GM21619 (cell line): ENCODE data around the gene SMPDL3A.
A peak's percentile ranks its signal among the peaks of the same experiment; 100 is the strongest.

ENCODE experiments used
- ATAC-seq: cut with Tn5 transposase; IDR thresholded peaks from one replicate; pipeline ENCODE4 v1.9.1; 2021; ENCODE audit not compliant: unreplicated experiment

SMPDL3A gene

DNA sequence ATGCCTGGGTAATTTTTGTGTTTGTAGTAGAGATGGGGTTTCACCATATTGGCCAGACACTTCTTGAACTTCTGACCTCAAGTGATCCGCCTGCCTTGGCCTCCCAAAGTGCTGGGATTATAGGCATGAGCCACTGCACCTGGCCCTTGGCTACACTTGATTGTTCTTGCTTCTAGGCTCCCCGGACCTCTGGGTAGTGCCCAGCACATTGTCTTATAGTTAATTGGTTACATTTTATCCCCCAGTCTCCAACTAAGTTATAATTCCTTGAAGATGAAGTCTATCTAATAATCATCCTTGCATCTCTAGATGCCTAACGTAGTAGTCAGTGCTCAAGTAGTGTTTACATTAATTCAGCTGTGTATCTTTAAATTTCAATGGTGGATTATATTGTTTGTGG is 11.8 kb downstream of the SMPDL3A start:
- ATAC-seq, result no peak

DNA sequence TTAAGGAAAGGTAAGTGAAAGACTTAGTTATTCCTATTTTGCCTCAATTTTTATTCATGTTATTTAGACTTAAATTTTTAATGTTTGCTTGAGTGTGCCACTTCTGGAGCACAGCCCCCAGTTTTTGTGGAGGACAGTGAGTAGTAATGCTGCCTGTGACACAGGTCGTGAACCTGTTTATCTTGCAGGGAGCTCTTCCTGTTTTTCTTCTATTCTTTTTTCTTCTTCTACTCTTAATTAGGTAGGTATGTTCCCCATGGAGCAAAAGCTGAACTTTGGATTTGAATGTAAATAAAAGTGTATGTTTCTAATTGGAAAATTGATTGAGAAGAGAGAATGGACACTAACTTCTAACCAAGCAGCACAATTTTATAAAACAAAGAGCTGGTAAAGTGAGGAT is 12.3 kb downstream of the SMPDL3A start:
- ATAC-seq, result no peak

DNA sequence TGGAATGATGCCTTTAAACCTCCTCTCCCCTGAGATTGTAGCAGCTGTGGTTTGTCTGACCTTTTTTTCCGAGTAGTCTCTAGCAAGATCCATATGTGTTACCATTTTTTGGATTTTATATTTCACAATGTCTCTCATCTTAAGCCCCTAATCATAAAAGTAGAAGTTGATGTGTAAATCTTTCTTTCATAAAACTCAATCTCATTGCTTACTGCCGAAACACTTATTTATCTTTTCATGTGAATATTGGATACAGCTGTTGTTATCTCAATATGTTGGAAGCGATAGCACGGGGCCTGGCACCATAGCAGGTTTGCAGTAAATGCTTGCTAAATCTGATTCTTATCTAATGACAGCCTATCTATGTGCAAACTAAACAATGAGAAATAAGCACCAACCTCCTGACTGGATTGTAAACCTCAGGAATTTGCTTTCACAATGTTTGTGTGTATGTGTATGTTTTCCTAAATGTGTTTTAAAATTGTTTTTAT is 14.2 kb downstream of the SMPDL3A start:
- no peak for ATAC-seq

DNA sequence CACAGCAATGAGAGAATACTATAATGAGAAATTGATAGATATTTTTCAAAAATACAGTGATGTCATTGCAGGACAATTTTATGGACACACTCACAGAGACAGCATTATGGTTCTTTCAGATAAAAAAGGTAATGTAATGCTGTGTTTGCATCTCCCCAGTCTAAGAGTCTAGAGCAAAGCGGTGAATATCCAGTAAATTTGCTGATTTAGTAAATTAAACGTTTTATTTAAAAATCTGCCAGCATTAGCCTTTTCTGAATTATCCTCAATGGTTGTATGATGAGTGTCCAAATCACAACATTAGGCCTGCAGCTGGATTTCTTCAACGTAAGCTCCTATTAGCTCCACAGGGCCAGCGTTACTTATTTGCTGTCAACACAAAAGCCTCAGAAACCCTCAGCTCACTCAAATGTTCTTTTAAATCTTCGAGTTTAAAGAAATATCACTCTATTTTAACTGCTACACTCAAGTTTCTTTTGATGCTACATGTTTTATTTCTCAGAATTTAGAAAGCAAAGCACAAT is 16.0 kb downstream of the SMPDL3A start:
- ATAC-seq, result no peak

DNA sequence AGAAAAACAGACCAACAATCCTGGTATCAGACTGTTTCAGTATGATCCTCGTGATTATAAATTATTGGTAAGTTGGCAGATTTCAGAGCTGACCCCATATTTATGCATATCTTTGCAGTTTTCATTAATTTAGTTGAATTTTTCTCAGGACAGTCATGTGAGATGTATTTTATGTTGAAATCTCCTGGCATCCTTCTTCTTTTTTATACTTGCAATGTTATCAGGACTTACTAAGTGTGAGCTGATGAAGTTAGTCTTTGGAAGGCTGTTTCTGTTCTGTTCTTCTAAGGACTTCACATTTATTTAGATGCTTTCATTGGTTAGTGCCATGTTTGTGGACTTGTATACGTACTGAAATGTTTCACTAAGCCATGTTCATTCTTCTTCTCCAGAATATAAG is 17.2 kb downstream of the SMPDL3A start:
- no peak for ATAC-seq

DNA sequence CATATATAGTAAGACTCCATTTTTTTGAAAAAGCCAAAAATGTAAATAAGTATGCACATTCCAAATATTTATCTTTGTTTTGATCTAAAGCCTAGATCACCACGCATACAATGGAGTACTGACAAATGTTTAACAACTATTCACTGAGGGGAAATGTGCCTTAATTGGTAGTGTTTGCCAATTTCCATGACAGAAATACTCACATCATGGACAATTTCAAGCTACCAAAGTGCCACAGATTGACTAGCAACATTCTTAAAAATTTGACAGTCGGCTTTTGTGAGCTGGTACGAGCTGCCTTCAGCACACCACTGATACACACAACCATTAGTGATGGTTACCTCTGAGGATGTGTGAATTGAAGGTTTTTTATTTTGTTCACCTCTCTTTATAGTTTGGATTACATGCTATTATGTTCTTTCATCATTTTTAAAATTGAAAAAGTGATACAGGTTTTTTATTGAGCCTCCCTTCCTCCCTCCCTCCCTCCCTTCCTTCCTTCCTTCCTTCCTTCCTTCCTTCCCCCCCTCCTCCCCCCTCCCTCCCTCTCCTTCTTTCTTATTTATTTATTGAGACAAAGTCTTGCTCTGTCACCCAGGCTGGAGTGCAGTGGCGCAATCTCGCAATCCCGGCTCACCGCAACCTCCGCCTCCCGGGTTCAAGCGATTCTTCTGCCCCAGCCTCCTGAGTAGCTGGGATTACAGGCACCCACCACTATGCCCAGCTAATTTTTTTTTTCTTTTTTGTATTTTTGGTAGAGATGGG is 19.2 kb downstream of the SMPDL3A start:
- no peak for ATAC-seq

DNA sequence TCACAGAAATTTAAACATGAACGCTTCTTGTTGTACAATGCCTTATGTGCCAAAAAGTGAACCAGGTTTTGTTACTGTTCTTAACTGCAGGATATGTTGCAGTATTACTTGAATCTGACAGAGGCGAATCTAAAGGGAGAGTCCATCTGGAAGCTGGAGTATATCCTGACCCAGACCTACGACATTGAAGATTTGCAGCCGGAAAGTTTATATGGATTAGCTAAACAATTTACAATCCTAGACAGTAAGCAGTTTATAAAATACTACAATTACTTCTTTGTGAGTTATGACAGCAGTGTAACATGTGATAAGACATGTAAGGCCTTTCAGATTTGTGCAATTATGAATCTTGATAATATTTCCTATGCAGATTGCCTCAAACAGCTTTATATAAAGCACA is 19.9 kb downstream of the SMPDL3A start:
- no peak for ATAC-seq

DNA sequence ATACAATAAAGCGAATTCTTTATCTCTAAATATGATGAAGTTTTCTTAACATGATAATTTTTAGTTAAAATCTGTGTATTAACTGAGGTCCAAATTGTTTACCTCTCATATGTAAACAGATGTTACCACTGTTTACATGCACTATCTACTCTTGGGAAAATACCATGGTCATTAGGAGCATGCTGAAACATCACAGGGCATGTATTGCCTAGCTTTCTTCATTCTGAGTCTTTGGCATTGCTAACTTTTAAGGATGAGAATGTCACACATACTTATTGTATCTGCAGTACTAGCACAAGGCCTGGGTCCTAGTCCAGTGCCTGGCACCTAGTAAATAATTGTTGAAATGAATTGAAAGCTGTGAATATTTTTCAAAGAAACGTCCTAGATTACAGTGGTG is 20.6 kb downstream of the SMPDL3A start:
- no peak for ATAC-seq

DNA sequence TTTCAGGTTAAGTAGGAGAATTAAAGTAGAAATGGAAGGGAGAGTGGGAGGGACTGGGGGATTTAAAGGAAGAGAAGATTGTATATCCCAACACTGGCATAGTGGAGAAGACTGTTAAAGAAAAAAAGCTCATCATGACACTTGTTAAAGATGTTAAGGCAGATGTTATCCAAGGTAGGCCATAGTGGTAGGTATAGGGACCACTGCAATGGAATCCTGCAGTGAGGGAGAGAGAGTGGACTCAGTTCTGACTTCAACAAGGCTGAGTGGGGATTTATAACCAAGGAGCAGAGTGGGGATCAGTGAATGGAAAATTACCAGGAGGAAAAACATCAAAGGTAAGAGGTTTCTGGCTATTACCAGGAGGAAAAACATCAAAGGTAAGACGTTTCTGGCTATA is 21.1 kb downstream of the SMPDL3A start:
- no peak for ATAC-seq

DNA sequence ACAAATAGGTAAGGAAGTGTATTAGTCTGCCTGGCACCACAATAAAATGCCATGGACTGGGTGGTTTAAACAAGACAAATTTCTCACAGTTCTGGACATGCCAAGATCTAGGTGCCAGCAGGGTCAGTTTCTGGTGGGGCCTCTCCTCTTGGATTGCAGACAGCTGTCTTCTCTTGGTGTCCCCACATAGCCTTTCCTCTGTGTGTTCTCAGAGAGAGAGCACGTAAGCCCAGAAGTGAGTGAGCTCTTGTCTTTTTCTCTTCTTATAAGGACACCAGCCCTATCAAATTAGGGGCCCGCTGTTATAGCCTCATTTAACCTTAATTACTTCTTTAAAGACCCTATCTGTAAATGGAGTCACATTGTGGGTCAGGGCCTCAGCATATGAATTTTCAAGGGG is 28.3 kb downstream of the SMPDL3A start:
- no peak for ATAC-seq

DNA sequence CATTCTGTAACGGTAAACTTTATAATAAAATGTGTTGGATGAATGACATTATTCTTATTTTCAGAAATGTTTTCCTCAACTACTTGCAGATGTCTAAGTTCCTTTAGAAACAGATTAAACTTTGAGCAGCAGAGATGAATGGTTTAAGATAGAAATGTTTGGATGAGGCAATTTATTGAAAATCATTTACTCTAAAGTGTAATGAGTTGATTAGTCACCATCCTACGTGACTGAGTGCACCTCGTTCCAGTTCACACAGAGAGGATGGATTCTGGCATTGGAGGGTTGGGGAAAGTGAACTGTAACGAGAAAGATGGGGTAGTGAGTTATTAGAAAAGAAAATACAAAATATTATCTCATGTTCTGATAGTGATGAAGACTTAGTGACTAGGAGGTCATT is 28.7 kb downstream of the SMPDL3A start:
- no peak for ATAC-seq

DNA sequence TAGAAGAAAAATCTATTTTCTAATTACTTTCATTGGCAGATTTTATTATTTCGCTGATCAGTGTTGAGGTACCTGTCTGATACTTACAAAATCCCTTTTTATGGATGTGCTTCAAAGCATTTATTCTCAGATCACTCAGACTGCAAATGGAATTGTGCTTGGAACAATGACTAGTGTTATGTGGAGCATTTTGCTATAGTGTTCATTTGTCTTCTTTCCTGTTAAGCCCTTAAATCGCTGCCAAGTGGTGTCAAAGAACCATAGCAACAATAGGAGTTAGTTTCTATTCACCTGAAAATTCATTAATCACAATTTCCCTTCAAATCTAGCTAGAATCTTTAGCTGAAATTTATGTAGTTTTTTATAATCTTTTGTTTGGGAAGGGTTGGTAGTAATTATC is 29.8 kb downstream of the SMPDL3A start:
- ATAC-seq, result no peak

DNA sequence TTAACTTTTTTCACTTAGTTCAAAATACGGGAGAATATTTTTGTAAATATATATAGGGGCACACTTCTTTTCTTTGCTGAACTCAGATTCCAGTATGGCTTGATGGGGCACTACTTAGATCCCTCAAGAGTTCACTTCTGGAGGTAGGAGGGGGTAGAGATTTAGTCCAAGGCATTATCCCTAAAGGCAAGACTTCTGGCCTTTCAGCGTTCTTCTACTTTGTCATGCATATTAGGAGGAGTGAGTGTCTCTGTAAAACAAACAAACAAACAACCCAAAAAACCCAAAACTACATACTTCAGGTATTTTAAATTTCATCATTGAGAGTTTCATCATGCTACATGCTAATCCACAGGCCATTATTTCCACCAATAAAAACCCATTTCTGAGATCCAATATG is 32.0 kb downstream of the SMPDL3A start:
- ATAC-seq, result no peak

DNA sequence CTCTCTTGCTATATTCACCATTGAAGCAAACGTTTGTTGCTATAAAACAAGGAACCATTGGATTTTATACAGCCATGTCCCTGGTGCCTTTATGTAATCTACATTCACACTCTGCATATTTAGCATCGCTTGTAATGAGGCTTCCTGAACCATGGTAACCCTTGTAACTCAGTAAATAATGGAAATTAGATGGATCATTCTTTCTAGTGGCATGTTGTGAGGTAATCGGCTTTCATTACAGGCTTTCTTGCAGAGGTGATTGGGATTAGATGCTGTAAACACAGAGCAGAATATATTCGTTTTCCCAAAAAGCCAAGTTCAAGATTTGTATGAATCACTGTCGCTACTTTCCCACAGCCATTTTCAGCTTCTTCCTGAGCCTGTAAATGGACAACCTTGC is 36.1 kb downstream of the SMPDL3A start:
- no peak for ATAC-seq

DNA sequence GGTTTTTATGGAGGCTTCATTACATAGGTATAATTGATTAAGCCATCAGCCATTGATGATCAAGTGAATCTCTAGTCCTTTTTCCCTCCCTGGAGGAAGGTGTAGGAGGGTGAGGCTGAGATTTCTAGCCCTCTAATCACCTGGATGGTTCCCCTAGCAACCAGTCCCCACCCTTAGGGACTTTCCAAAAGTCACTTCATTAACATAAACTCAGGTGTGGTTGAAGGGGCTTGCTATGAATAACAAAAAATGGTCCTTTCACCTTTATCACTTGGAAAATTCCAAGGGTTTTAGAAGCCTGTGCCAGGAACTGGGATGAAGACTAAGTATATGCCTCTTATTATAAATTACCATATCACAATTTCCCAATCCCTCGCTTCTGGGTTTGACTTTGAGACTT is 40.4 kb downstream of the SMPDL3A start:
- ATAC-seq, result no peak

DNA sequence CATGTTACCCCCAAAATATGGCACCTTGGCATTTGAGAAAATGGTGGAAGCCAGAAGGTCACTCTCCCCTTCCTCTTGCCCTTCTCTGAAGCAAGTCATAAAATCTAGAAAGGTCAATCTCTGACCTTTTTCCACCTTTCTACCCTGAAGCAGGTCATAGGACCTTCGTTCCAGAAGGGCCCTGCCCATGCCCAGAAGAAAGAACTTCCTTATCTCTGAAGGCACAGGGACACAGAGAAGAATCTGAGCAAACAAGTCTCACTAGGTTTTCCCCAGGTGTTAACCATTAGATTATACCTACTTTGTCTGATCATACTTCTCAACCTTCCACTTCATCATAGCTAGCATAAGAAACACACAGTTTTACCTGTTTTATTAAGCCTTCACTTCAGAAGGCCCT is 42.5 kb downstream of the SMPDL3A start:
- ATAC-seq, result no peak

DNA sequence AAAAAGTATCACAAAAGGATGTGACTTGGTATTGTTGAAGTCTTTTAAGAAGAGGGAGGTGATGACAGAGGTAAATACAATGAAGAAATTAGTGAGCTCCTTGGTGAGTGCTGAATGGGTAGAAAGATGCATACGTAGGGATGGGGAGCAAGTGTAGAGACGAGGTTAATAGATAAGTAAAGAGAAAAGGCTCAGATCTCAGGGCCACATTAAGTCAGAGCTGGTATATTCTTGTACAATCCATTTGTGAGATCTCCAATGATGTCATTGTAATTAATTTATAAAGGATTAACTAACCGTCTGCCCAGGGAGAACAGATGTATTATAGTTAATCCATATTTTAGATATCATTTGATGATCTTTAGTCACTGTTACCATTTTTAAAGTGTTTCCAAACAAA is 43.4 kb downstream of the SMPDL3A start:
- no peak for ATAC-seq

DNA sequence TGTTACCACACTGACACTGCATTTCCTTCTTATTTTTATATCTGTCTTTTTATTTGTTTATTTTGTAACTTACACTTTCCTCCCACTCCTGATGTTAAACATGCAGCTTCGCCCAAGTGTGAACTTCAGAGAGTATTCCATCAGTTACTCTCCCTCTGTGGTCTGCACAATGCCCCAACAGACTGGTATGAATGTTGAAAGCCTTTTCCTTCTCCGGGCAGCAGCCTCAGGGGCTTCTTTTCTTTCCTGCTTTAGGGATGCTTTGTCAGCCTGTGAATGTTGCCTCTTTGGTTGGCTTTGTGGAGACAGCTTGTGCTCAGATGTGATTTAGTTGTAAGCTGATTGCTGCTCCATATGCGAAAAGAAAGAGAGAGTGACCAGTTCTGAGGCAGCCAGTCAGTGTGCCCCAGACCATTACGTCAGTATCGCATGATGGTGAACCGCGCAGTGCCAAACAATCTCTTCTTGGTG is 44.0 kb downstream of the SMPDL3A start:
- ATAC-seq, result no peak

DNA sequence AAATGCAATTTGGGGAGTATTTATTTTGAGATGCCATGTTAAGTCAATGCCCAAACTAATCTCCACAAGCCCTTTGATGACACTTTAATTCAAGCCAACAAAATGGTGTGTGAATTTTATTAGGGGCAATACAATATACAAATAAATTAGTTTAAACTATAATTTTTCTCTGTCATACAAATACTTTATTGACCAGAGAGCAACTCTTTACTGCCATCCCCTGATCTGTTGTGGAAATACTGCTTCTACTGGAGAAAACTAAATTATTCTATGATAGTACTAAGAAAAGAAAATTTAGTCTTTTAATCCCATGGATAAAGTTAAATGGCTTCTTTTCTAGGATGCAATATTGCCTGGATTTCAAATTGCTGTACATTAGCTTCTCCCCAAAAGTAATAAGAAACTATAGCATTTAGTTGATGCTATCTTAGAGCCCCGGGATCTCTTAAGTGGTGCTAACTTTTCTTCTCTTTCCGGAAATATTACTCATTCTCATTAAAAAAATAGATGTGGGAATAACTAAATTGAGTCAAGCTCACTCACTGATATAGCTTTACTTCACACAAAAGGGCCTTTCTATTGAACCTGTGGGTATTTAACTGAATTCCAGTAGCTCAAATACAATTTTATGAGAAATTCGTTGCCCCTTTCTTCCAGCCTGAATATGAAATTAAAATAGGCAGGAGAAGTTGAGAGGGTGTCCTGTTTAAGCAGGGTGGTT is 49.2 kb downstream of the SMPDL3A start:
- ATAC-seq, result no peak

DNA sequence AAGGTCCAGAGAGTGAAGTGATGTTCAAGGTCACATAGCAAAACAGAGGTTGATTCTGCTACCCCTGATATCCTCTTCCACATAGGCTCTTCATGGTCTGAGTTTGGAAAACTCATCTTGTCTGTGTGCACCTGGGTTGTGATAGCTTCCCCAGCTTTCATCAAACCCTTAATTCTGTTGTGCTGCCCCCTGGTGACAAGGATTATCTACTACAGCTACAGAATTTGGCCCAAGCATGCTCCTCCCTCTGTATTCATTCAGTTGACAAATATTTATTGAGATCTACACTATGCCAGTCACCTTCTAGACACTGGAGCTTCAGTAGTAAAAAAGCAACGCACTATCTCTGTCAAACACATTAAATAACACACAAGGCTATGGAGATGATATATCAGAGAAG is 50.4 kb downstream of the SMPDL3A start:
- peak; percentile 96 for ATAC-seq

DNA sequence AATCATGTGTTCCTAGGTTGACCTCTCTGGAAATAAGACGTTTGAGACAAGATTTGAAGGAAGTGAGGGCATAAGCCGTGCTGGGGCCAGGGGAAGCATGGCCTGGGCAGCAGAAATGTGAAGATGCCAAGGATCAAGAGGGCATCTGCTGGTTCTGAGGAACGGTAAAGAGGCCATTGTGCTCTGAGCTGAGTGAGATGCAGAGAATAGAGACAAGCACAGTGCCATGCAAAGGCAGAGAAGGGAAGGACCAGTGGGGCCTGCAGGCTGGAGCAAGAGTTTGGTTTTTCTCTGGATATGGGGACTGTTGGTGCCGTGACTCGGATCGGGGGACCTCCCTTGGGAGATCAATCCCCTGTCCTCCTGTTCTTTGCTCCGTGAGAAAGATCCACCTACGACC is 50.8 kb downstream of the SMPDL3A start:
- ATAC-seq, result peak; percentile 13

DNA sequence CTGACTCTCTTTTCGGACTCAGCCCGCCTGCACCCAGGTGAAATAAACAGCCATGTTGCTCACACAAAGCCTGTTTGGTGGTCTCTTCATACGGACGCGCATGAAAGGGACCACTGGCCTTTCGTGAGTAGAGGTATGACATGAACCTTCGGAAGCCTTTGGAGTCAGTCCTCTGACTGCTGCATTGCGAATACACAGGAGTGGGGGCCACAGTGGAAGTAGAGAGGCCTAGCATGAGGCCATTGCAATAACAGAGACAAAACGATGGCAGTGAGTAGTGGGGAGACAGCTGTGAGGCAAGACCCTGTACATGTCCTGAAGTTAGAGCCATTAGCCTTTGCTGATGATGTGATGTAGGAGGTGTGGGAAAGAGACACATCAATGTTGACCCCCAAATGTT is 56.4 kb downstream of the SMPDL3A start:
- ATAC-seq, result no peak
